GM19324 (cell line): ENCODE data around the gene CYB5A.

Experiments used
- ATAC-seq: cut with Tn5 transposase; IDR thresholded peaks from one replicate; pipeline ENCODE4 v1.9.1; 2021; ENCODE audit warnings: mild to moderate bottlenecking, moderate library complexity; ENCODE audit not compliant: unreplicated experiment, low FRiP score

The CYB5A gene

DNA sequence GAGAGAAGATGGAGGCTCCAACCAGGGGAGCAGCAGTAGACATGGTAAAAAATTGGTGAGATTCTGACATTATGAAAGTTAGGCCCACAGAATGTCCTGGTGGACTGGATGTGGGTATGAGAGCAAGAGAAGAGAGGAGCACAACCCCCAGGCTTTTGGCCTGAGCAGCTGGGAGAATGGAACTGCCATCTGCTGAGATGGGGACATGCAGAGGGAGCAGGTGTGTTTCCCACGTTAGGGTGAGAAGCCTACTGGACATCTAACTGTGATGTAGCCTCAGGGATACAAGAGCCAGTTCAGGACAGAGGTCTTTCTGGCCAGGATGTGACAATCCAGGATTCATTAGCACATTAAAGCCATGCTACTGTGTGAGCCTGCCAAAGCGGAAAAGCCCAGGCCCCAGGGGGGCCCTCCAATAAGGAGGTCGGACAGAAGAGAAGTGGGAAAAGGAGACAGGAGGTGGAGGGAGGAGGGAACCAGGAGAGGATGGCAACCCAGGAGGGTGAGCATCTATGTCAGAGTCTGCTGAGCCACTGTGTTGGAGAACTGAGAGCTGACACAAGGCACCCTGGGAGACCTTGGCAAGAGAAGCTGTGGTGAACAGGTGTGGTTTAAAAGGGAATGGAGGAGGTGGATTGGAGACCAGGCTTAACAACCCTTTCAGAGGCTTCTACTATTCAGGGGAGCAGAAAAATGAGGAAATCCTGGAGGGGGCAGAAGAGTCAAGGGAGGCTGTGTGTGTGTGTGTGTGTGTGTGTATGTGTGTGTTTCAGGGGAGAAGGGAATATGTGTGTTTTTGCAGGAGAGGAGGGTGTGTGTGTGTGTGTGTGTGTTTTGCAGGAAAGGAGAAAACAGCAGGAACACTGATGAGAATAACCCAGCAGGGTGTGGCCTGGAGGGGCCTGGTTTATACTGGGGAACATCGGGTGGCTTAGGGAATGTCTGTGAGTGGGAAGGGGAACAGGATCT, 10.5 kb downstream of the CYB5A start:
- ATAC-seq, result no peak

- no peak for ATAC-seq
Measured at GRCh38 chr18:74278983-74279382, 12.8 kb downstream of the CYB5A start.

GRCh38 chr18:74278058-74278457, 13.7 kb downstream of the CYB5A start:
- ATAC-seq, result no peak

DNA sequence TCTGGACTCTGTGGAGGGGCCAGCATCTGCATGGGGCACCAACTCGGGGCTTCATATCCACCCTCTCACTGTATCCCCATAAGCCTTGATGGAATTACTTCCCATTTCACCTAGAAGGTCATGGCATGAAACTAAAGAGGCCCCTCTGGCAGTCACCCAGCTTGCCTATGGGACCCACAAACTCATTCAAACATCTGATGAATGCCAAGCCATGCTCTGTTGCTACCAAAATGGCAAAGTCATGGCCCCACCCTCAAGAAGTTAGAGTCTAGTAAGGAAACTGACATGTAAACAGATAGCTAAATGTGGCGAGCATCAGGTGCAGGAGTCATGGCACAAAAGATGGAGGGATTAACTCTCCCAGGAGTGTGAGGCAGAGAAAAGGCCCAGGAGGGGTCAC, 14.5 kb downstream of the CYB5A start:
- ATAC-seq, result no peak

DNA sequence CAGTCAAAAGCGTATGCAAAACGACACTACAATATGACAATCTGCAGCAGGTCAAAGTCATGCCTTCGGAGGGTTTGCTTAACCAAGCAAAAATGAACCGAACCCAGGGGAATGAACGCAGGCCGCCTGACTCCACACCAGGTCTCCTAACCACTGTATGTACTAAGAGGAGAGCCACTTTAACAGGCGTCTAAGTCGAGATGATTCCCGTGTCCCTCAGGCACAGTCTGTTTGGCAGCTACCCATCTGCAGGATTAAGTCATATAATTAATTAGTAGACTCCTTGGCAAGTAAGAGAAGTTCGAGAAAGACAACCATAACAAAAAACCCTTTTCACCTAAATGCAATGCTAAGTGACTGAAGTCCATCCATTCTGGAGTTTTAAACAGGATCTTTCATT, 15.2 kb downstream of the CYB5A start:
- ATAC-seq, result no peak

DNA sequence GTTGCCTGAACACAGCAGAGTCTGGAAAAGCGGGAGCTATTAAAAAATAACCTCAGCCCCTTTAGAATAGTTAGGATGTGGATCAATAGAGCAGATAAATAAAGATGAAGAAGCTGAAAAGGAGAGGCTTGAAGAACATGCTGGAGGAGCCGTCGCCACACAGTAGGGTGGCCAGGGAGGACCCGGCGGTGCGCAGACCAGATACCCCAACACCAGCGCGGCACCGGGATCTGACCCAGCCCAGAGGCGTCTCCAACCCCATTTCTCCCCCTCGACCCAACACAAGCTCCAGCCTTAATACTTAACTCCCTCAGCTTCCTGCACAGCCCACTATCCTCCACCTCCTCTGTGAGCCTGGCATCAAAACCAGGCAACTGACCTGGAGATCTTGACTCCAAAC, 16.0 kb downstream of the CYB5A start:
- no peak for ATAC-seq

DNA sequence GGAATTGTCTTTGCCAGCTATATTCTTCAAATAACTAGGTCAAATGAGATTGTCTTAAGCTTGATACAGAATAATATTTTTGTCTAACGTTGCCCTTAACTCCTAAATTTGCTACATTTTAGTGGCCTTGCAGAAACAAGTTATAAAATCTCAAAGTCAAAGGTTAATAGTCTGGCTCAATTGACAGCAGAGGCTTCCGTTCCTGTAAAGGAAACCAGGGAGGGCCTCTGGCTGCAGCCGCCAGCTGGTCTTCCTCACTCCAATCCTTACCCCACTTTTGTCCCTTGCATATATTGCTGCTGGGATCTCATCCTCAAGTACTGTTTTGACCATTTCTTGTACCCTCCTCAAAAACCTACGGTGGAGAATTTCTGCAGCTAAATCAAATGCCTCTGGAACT, 17.1 kb downstream of the CYB5A start:
- no peak for ATAC-seq

GRCh38 chr18:74273394-74273793, 18.4 kb downstream of the CYB5A start:
- ATAC-seq, result no peak

GRCh38 chr18:74271635-74272034, 20.1 kb downstream of the CYB5A start:
- ATAC-seq, result no peak

DNA sequence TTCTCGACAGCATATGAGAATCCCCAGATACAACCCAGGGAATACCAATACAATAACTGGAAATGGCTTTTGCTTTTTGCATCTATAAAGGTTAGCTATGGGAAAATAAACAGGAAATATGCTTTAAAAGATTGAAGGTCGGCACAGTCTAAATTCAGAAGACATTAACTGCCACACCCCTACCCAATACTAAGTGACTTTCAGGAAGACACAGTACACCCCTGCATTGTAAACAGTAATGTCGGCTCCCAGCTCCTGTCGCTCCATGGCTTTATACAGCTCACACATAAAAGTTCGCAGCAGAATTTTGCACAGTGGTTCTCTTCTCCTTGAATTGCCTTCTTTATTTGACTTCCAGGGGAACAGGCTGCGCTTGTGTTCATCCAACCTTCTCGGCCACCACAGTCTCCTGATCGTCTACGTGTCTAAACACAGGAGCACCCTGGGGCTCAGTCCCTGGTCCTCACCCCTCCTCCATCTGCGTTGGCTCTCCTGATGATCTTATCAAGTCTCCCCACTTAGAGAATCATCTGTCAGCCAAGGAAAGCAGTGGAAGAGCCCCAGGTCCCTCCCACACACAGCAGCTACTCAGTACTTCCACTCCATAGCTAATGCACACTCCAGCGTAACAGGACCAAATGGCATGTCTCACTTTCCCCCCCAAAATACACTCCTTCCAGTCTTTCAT, 22.7 kb downstream of the CYB5A start:
- ATAC-seq, result no peak

DNA sequence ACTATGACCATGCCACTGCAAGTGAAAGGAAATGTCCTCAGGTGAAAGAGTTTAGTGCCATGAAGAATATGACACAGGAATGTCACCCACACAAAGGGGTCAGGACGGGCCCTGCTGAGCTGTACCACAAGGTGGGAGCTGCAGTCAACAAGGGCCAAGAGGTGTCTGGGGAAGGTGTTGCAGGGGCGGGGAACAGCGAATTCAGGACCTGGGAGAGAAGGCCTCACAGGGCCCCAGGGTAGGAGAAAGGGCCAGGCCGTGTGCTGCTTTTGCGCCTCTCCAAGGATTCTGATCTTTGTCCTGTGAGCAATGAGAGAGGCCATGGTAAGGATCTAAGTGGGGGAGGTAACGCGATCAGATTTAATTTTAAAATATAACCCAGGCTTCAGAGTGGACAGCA, 23.6 kb downstream of the CYB5A start:
- no peak for ATAC-seq

DNA sequence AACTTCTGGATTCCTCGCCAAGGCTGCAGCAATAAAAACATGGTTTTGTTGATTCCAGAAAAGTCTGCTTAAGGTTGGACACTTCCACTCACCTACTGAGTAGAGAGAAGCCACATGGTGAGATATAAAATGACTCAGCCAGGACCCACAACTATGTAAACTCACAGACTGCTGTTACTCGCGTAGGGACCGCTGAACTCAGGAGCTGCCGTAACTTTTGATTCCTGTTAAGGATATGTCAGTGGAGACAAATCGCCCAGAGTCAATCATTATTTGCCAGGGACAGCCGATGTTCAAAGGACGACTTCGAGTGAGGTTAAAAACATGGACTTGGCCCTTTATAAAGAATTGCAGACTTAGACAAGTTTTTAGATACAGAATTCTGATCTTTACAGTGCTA, 25.6 kb downstream of the CYB5A start:
- no peak for ATAC-seq

GRCh38 chr18:74265546-74266098, 26.1 kb downstream of the CYB5A start:
- no peak for ATAC-seq

- peak; percentile 87 for ATAC-seq
Measured at GRCh38 chr18:74264303-74265020, 27.3 kb downstream of the CYB5A start.

DNA sequence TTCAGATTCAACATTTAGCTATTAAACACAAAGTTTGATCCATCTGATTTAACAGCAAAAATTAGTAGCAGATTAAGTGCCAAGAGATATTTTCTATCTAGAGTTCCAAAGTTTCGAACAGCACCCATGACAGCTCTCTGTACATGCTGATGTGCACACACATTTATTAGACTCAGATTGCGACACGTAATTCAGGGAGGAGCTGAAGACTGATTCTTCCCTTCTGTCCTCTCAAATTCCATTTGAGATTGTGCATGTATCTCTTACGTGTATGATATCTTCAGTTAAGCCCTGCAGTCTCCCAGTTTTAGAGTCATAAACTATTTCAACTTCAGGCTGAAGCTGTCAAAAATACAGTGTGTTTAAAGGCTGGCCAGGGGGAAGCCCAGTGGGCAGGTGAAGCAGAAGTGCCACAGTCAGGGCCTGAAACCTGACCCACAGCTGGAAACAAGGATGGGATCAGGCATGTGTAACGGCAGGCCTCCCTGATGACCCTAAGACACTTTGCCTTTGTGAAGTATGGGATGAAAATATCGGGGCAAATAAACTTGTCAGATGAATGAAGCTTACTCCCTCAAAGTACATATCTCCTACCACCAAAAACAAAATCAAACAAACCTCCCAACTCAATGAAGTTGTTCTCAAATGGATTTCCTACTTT, 30.6 kb downstream of the CYB5A start:
- ATAC-seq, result no peak

GRCh38 chr18:74259347-74259746, 32.4 kb downstream of the CYB5A start:
- no peak for ATAC-seq

GRCh38 chr18:74257083-74257482, 34.7 kb downstream of the CYB5A start:
- ATAC-seq, result no peak

- ATAC-seq, result no peak
Measured at GRCh38 chr18:74256190-74256589, 35.6 kb downstream of the CYB5A start.

GRCh38 chr18:74255131-74255616, 36.6 kb downstream of the CYB5A start:
- no peak for ATAC-seq

- no peak for ATAC-seq
Measured at GRCh38 chr18:74252039-74252395, 39.7 kb downstream of the CYB5A start.
